Measurements from ENCODE around the gene CCT5.

DNA sequence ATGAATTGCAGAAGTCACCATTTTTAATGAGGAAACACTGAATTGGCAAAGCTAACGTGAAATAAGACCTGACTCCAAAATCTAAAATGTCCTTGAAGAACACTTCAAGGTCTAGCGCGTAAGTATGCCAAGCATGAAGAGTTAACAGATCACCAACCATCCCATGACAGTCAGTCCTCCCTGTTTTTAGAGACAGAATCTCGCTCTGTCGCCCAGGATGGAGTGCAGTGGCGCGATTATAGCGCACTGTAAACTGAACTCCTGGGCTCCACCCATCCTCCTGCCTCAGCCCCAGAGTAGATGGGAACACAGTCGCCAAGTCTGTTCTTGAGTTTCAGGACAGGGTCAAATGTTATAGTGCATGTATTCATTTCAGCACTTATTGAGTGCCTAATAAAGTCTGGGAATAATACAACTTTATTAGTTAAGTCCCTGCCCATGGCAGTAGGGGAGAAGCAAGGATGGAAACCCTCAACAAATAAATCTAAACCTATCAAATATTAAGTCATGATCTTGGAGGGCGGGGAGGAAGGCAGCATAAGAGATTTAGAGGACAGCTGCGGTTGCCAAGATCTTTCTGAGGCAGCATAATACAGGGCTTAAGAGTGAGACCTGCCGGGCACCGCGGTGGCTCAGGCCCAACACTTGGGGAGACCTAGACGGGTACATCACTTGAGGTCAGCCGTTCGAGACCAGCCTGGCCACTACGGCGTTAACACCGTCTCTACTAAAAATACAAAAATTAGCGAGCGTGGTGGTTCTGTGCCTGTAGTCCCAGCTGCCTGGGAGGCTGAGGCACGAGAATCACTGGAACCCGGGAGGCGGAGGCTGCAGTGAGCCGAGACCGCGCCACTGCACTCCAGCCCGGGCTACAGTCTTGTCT, 1.5 kb upstream of the CCT5 start:
- TF ChIP-seq, protein P1, sequence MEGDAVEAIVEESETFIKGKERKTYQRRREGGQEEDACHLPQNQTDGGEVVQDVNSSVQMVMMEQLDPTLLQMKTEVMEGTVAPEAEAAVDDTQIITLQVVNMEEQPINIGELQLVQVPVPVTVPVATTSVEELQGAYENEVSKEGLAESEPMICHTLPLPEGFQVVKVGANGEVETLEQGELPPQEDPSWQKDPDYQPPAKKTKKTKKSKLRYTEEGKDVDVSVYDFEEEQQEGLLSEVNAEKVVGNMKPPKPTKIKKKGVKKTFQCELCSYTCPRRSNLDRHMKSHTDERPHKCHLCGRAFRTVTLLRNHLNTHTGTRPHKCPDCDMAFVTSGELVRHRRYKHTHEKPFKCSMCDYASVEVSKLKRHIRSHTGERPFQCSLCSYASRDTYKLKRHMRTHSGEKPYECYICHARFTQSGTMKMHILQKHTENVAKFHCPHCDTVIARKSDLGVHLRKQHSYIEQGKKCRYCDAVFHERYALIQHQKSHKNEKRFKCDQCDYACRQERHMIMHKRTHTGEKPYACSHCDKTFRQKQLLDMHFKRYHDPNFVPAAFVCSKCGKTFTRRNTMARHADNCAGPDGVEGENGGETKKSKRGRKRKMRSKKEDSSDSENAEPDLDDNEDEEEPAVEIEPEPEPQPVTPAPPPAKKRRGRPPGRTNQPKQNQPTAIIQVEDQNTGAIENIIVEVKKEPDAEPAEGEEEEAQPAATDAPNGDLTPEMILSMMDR (IDR thresholded peaks at IDR 0.05) = no peak
- no peak for TF ChIP-seq POLR2A (IDR thresholded peaks at IDR 0.05)

Measured in prostate gland (tissue), 2 donors.